ENCODE data around the gene GPR15LG. TPM values are rescaled to one million over a fixed set of nuclear protein-coding genes. Genes with fewer than 3 reads are reported as not detected.

The GPR15LG gene
- total RNA-seq, 1 donor from 2014 or later: not detected

GRCh38 chr10:84202349-84202748, 28.7 kb downstream of the GPR15LG start:
- H3K9me3 ChIP-seq: no peaks in the 10 kb centered on the region
- H3K4me3 ChIP-seq: no peak overlapping the region
- no peak for TF ChIP-seq CTCF (IDR thresholded peaks at IDR 0.05)
- no peak overlapping the region for H3K27ac ChIP-seq
- H3K4me1 ChIP-seq: no peaks in the 10 kb centered on the region
- intact Hi-C loops (cut with DNase I): no loop called here
- H3K27me3 ChIP-seq: no peaks in the 10 kb centered on the region
- H3K36me3 ChIP-seq: no peaks in the 10 kb centered on the region
- DNase-seq (ENCODE audit: low spot score in 2 of 2): no peak

GRCh38 chr10:84204122-84204521, 30.5 kb downstream of the GPR15LG start:
- no peak for DNase-seq (ENCODE audit: low spot score in 2 of 2)
- H3K9me3 ChIP-seq: no peaks in the 10 kb centered on the region
- no peak overlapping the region for H3K4me3 ChIP-seq
- H3K36me3 ChIP-seq: no peaks in the 10 kb centered on the region
- no peaks in the 10 kb centered on the region for H3K4me1 ChIP-seq
- no peaks in the 10 kb centered on the region for H3K27me3 ChIP-seq
- H3K27ac ChIP-seq: no peak overlapping the region
- intact Hi-C loops (cut with DNase I): no loop called here
- TF ChIP-seq CTCF (IDR thresholded peaks at IDR 0.05): no peak

GRCh38 chr10:84204610-84205009, 31.0 kb downstream of the GPR15LG start:
- no peaks in the 10 kb centered on the region for H3K9me3 ChIP-seq
- no peak overlapping the region for H3K27ac ChIP-seq
- intact Hi-C loops (cut with DNase I): no loop called here
- DNase-seq (ENCODE audit: low spot score in 2 of 2): no peak
- no peaks in the 10 kb centered on the region for H3K4me1 ChIP-seq
- H3K36me3 ChIP-seq: no peaks in the 10 kb centered on the region
- no peak overlapping the region for H3K4me3 ChIP-seq
- no peak for TF ChIP-seq CTCF (IDR thresholded peaks at IDR 0.05)
- H3K27me3 ChIP-seq: no peaks in the 10 kb centered on the region

- no peak for DNase-seq (ENCODE audit: low spot score in 2 of 2)
- Histone ChIP-seq H3K36me3 (no peaks in the 10 kb centered on the region), H3K9me3 (no peaks in the 10 kb centered on the region), H3K4me1 (no peaks in the 10 kb centered on the region), H3K27ac (no peak overlapping the region), H3K27me3 (no peaks in the 10 kb centered on the region), H3K4me3 (no peak overlapping the region)
- peak in 2 of 3 experiments; percentile 13 to 23 for TF ChIP-seq CTCF (IDR thresholded peaks at IDR 0.05)
- intact Hi-C loops (cut with DNase I): no loop called here
These were observed 31.6 kb downstream of the GPR15LG start for GRCh38 chr10:84205049-84205852.

GRCh38 chr10:84205853-84206525, 32.4 kb downstream of the GPR15LG start:
- no peaks in the 10 kb centered on the region for H3K9me3 ChIP-seq
- TF ChIP-seq CTCF (IDR thresholded peaks at IDR 0.05): no peak
- H3K27me3 ChIP-seq: no peaks in the 10 kb centered on the region
- intact Hi-C loops (cut with DNase I): no loop called here
- no peak overlapping the region for H3K27ac ChIP-seq
- no peaks in the 10 kb centered on the region for H3K36me3 ChIP-seq
- no peak overlapping the region for H3K4me3 ChIP-seq
- H3K4me1 ChIP-seq: no peaks in the 10 kb centered on the region
- DNase-seq (ENCODE audit: low spot score in 2 of 2): peak in 1 of 2 donors; percentile 7

All from ascending aorta (tissue), 2 donors.